Neural cell (in vitro differentiated cells): ENCODE data around the gene ADGRD2. TPM values are rescaled to one million over a fixed set of nuclear protein-coding genes. Genes with fewer than 3 reads are reported as not detected.

Experiments used
- H2AFZ ChIP-seq: fragments of 200-600, 300-800 bp; sonication (generic), shearing (Covaris generic); 2 replicates; pipeline ENCODE4 v1.6.0; 2014; ENCODE audit warnings: low read depth, mild to moderate bottlenecking, antibody characterized with exemption, low read length, moderate library complexity
- H3F3A ChIP-seq: fragments of 200-600 bp; shearing (Covaris generic); 2 replicates; pipeline ENCODE4 v1.6.1; 2016; ENCODE audit warnings: mild to moderate bottlenecking, moderate library complexity, mixed read lengths, antibody characterized with exemption, low read length; ENCODE audit not compliant: insufficient read depth, poor library complexity, severe bottlenecking
- H3K27ac ChIP-seq: fragments of 200-600, 300-800 bp; sonication (generic), shearing (Covaris generic); 2 replicates; pipeline ENCODE4 v1.5.1; 2014; ENCODE audit warnings: mild to moderate bottlenecking, low read length, moderate library complexity
- H3K27me3 ChIP-seq: fragments of 300-800, 200-600 bp; sonication (generic), shearing (Covaris generic); 2 replicates; pipeline ENCODE4 v1.6.0; 2014; ENCODE audit warnings: mild to moderate bottlenecking, low read depth, low read length, moderate library complexity; ENCODE audit not compliant: insufficient read depth
- H3K36me3 ChIP-seq: fragments of 300-800, 200-600 bp; sonication (generic), shearing (Covaris generic); 2 replicates; pipeline ENCODE4 v1.5.1; 2014; ENCODE audit warnings: mild to moderate bottlenecking, antibody characterized with exemption, low read length, moderate library complexity; ENCODE audit not compliant: insufficient read depth
- H3K4me2 ChIP-seq: fragments of 300-800, 200-600 bp; sonication (generic), shearing (Covaris generic); 2 replicates; pipeline ENCODE4 v1.6.0; 2014; ENCODE audit warnings: mild to moderate bottlenecking, low read length
- H3K4me3 ChIP-seq: fragments of 300-800, 200-600 bp; sonication (generic), shearing (Covaris generic); 2 replicates; pipeline ENCODE4 v1.5.1; 2014; ENCODE audit warnings: mild to moderate bottlenecking, low read length, moderate library complexity
- H3K79me2 ChIP-seq: fragments of 200-600 bp; shearing (Covaris generic); replicated peaks from 2 replicates; pipeline ENCODE4 v1.6.0; 2014; ENCODE audit warnings: mild to moderate bottlenecking, low read length, moderate library complexity; ENCODE audit not compliant: insufficient read depth
- H3K9ac ChIP-seq: fragments of 300-800, 200-600 bp; sonication (generic), shearing (Covaris generic); 2 replicates; pipeline ENCODE4 v1.6.1; 2016; ENCODE audit warnings: mild to moderate bottlenecking, low read length, mixed read lengths
- H3K9me2 ChIP-seq: fragments of 200-600 bp; shearing (Covaris generic); 2 replicates; pipeline ENCODE4 v1.6.1; 2016; ENCODE audit warnings: mild to moderate bottlenecking, low read length, mixed read lengths; ENCODE audit not compliant: insufficient read depth
- H3K9me3 ChIP-seq: fragments of 200-600, 300-800 bp; sonication (generic), shearing (Covaris generic); 2 replicates; pipeline ENCODE4 v1.6.1; 2016; ENCODE audit warnings: mild to moderate bottlenecking, mixed run types, low read length, moderate library complexity, mixed read lengths
- H4K20me1 ChIP-seq: fragments of 200-600 bp; shearing (Covaris generic); 2 replicates; pipeline ENCODE4 v1.6.1; 2016; ENCODE audit warnings: mild to moderate bottlenecking, mixed run types; ENCODE audit not compliant: insufficient read depth
- CTCF ChIP-seq: fragments of 450-650 bp; IDR thresholded peaks from 2 replicates; pipeline ENCODE4 v1.5.1; 2014; ENCODE audit warnings: antibody characterized with exemption, mild to moderate bottlenecking, moderate library complexity; ENCODE audit not compliant: poor library complexity, severe bottlenecking
- EP300 ChIP-seq: fragments of 450-650 bp; conservative IDR thresholded peaks from 2 replicates; pipeline ENCODE4 v1.6.1; 2014; ENCODE audit warnings: antibody characterized with exemption, mild to moderate bottlenecking, moderate library complexity; ENCODE audit not compliant: poor library complexity, severe bottlenecking
- EZH2 ChIP-seq: fragments of 200-600, 300-800 bp; shearing (Covaris generic), sonication (generic); IDR thresholded peaks from 2 replicates; pipeline ENCODE4 v1.6.1; 2014; ENCODE audit warnings: antibody characterized with exemption, low read length, borderline replicate concordance, mild to moderate bottlenecking; ENCODE audit not compliant: insufficient read depth, poor library complexity, severe bottlenecking
- MXI1 ChIP-seq: fragments of 450-650 bp; conservative IDR thresholded peaks from 2 replicates; pipeline ENCODE4 v1.6.1; 2014; ENCODE audit warnings: antibody characterized with exemption, mild to moderate bottlenecking; ENCODE audit not compliant: poor library complexity, severe bottlenecking
- POLR2AphosphoS5 ChIP-seq: IDR thresholded peaks from 2 replicates; pipeline ENCODE4 v1.6.1; 2012
- RAD21 ChIP-seq: fragments of 450-650 bp; conservative IDR thresholded peaks from 2 replicates; pipeline ENCODE4 v1.6.1; 2014; ENCODE audit warnings: antibody characterized with exemption, mild to moderate bottlenecking, moderate library complexity
- REST ChIP-seq: IDR thresholded peaks from 2 replicates; pipeline ENCODE4 v1.6.1; 2012; ENCODE audit warnings: borderline replicate concordance
- SMC3 ChIP-seq: fragments of 450-650 bp; conservative IDR thresholded peaks from 2 replicates; pipeline ENCODE4 v1.6.1; 2014; ENCODE audit warnings: antibody characterized with exemption, mild to moderate bottlenecking, moderate library complexity; ENCODE audit not compliant: poor library complexity
- TAF1 ChIP-seq: IDR thresholded peaks from 2 replicates; pipeline ENCODE4 v1.6.1; 2012; ENCODE audit warnings: low read depth
- polyA plus RNA-seq: library from polyadenylated mRNA; depleted of rRNA; stranded (reverse); fragments of >200 nt; gene quantifications from 2 replicates; pipeline ENCODE4 v1.2.3, GENCODE V29; 2014

The ADGRD2 gene
- polyA plus RNA-seq, 1 donor from 2014 or later, result not detected

DNA sequence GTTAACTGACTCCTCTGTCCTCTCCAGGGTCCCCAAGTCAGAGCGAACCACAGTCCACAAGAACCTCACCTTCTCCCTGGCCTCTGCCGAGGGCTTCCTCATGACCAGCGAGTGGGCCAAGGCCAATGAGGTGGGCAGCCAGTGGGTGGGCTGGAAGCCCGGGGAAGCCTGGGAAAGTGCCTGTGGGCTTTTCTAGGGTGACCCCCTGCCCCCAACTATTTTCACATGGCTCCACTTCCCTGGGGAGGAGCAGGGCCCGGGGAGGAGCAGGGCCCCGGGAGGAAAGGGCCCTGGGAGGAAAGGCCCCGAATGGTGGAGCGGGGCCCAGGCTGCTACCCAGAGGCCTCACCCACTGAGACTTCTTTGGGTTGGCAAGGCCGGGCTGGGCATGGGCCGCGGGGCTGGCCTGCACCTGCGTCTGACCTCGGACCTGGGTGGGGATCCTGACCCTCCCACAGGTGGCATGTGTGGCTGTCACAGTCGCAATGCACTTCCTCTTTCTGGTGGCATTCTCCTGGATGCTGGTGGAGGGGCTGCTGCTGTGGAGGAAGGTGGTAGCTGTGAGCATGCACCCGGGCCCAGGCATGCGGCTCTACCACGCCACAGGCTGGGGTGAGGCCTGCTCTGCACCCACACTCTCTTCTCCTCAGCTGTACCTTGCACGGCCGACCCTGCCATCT is 17.9 kb downstream of the ADGRD2 start:
- Histone ChIP-seq H3K9ac (no peak overlapping the region), H3K27me3 (no peaks in the 10 kb centered on the region), H3K4me3 (no peak overlapping the region), H4K20me1 (no peaks in the 10 kb centered on the region), H3K9me2 (no peaks in the 10 kb centered on the region), H3K36me3 (no peaks in the 10 kb centered on the region), H3K9me3 (no peaks in the 10 kb centered on the region), H3F3A (no peaks in the 10 kb centered on the region), H2AFZ (no peak overlapping the region), H3K27ac (no peak overlapping the region), H3K4me2 (no peak overlapping the region), H3K79me2 (no peaks in the 10 kb centered on the region)
- no peak for TF ChIP-seq SMC3

DNA sequence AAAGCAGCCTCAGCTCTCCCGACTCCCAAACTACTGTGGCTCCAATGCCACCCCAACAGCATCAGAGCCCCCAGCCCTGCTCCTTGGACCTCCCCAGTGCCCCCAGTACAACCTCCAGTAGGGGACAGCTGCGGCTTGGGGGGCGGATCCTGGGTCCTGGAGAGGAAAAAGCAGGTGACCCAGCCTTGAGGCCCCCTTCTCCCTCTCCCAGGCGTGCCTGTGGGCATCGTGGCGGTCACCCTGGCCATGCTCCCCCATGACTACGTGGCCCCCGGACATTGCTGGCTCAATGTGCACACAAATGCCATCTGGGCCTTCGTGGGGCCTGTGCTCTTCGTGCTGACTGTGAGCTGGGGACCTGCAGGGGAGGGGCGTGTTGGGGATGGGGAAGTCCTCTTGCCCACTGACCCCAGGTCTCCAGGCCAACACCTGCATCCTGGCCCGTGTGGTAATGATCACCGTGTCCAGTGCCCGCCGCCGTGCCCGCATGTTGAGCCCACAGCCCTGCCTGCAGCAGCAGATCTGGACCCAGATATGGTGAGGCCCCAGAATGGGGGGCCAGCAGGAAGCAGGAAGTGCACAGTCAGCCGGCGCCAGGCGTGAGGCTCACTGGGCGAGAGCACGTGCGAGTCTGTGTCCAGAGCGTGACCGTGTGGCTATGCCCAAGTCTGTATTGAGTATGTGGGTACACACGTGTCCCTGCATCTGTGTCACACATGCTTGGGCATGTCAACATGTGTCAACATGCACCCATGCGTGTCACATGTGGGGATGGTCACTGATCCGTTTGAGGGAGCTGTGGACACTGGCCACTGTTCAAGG is 19.0 kb downstream of the ADGRD2 start:
- Histone ChIP-seq H3K4me3 (no peak overlapping the region), H3K27me3 (no peaks in the 10 kb centered on the region), H3K79me2 (no peaks in the 10 kb centered on the region), H2AFZ (no peak overlapping the region), H3K9ac (no peak overlapping the region), H3K9me3 (no peaks in the 10 kb centered on the region), H3K4me2 (no peak overlapping the region), H3K27ac (no peak overlapping the region), H3F3A (no peaks in the 10 kb centered on the region), H3K36me3 (no peaks in the 10 kb centered on the region), H4K20me1 (no peaks in the 10 kb centered on the region), H3K9me2 (no peaks in the 10 kb centered on the region)
- TF ChIP-seq SMC3 (no peak), RAD21 (no peak), POLR2AphosphoS5 (no peak), CTCF (no peak), EP300 (no peak), REST (no peak), TAF1 (no peak), EZH2 (no peak), MXI1 (no peak)
